HEK293 (cell line): ENCODE results near the gene HHAT.

ENCODE experiments used
- CTCF ChIA-PET: fragments of 350-600 bp; formaldehyde crosslinking; extraction: SDS; loops from one replicate; lab custom pipeline; 2021; ENCODE audit warnings: antibody characterized with exemption; lab: Yijun Ruan, JAX
- POLR2A ChIA-PET: fragments of 300-600 bp; formaldehyde crosslinking; extraction: SDS; loops from one replicate; lab custom pipeline; 2020; ENCODE audit warnings: antibody characterized with exemption, inconsistent platforms; lab: Yijun Ruan, JAX
- H3K27ac ChIP-seq: fragments of 200-500 bp; sonication (Bioruptor generic); 2 replicates; pipeline ENCODE4 v1.5.1; 2014; ENCODE audit warnings: low read depth, low read length, control low read depth, inconsistent platforms; ENCODE audit errors: extremely low read depth
- H3K36me3 ChIP-seq, 2 experiments: fragments of 200-500 bp in 1 of 2; sonication (Bioruptor generic) in 1 of 2; 1 replicate in 1 of 2; 2 replicates in 1 of 2; pipeline ENCODE4 v1.5.1; 2014 to 2017; ENCODE audit warnings: inconsistent platforms in 2 of 2, low read length in 2 of 2; ENCODE audit not compliant: control insufficient read depth in 2 of 2, insufficient read depth in 1 of 2
- H3K4me1 ChIP-seq: fragments of 200-500 bp; sonication (Bioruptor generic); 2 replicates; pipeline ENCODE4 v1.5.1; 2014; ENCODE audit warnings: mild to moderate bottlenecking, low read length, inconsistent platforms; ENCODE audit not compliant: control insufficient read depth, insufficient read depth
- H3K4me3 ChIP-seq: 2 replicates; pipeline ENCODE4 v1.5.1; 2011; ENCODE audit warnings: low read depth, mild to moderate bottlenecking, control low read depth, low read length, moderate library complexity
- H3K9me3 ChIP-seq: fragments of 200-500 bp; sonication (Bioruptor generic); 2 replicates; pipeline ENCODE4 v1.5.1; 2014; ENCODE audit warnings: low read depth, low read length, inconsistent platforms; ENCODE audit not compliant: control insufficient read depth, insufficient read depth
- CTCF ChIP-seq: fragments of 450-650 bp; formaldehyde crosslinking; IDR thresholded peaks from 2 replicates; pipeline ENCODE4 v1.5.1; 2016; ENCODE audit warnings: missing biosample characterization, missing genetic modification characterization
- ELK4 ChIP-seq: IDR thresholded peaks from 2 replicates; pipeline ENCODE4 v1.6.1; 2011; ENCODE audit warnings: mild to moderate bottlenecking, low read depth, low read length, borderline replicate concordance
- HOXA7 ChIP-seq: sonication (generic); formaldehyde crosslinking; IDR thresholded peaks from 2 replicates; pipeline ENCODE4 v1.8.1; 2022; ENCODE audit warnings: missing genetic modification reagents, borderline replicate concordance
- HOXC10 ChIP-seq: sonication (generic); formaldehyde crosslinking; IDR thresholded peaks from 2 replicates; pipeline ENCODE4 v1.8.1; 2023; ENCODE audit warnings: mild to moderate bottlenecking, missing genetic modification reagents
- KLF16 ChIP-seq: fragments of 450-650 bp; formaldehyde crosslinking; IDR thresholded peaks from 2 replicates; pipeline ENCODE4 v1.5.1; 2017; ENCODE audit warnings: missing biosample characterization, missing genetic modification characterization
- OSR2 ChIP-seq: fragments of 450-650 bp; formaldehyde crosslinking; IDR thresholded peaks from 2 replicates; pipeline ENCODE4 v1.5.1; 2016; ENCODE audit warnings: missing biosample characterization, missing genetic modification characterization
- OVOL3 ChIP-seq: fragments of 450-650 bp; formaldehyde crosslinking; IDR thresholded peaks from 2 replicates; pipeline ENCODE4 v1.5.1; 2016; ENCODE audit warnings: missing biosample characterization, missing genetic modification characterization
- RBAK ChIP-seq: fragments of 450-650 bp; formaldehyde crosslinking; IDR thresholded peaks from 2 replicates; pipeline ENCODE4 v1.5.1; 2016; ENCODE audit warnings: missing biosample characterization, missing genetic modification characterization
- REPIN1 ChIP-seq: fragments of 450-650 bp; formaldehyde crosslinking; IDR thresholded peaks from 2 replicates; pipeline ENCODE4 v1.5.1; 2017; ENCODE audit warnings: missing biosample characterization, missing genetic modification characterization, low read depth
- ZBTB8A ChIP-seq: fragments of 450-650 bp; formaldehyde crosslinking; IDR thresholded peaks from 2 replicates; pipeline ENCODE4 v1.5.1; 2016; ENCODE audit warnings: missing biosample characterization, missing genetic modification characterization
- ZEB2 ChIP-seq: fragments of 450-650 bp; formaldehyde crosslinking; IDR thresholded peaks from 2 replicates; pipeline ENCODE4 v1.5.1; 2016; ENCODE audit warnings: missing biosample characterization, missing genetic modification characterization
- ZFP69B ChIP-seq: fragments of 450-650 bp; formaldehyde crosslinking; IDR thresholded peaks from 2 replicates; pipeline ENCODE4 v1.5.1; 2016; ENCODE audit warnings: missing biosample characterization, missing genetic modification characterization
- ZIC2 ChIP-seq: fragments of 450-650 bp; formaldehyde crosslinking; IDR thresholded peaks from 2 replicates; pipeline ENCODE4 v1.5.1; 2016; ENCODE audit warnings: missing biosample characterization, missing genetic modification characterization
- ZNF132 ChIP-seq: fragments of 450-650 bp; formaldehyde crosslinking; IDR thresholded peaks from 2 replicates; pipeline ENCODE4 v1.5.1; 2017; ENCODE audit warnings: missing biosample characterization, missing genetic modification characterization, borderline replicate concordance
- ZNF157 ChIP-seq: fragments of 450-650 bp; formaldehyde crosslinking; IDR thresholded peaks from 2 replicates; pipeline ENCODE4 v1.5.1; 2016; ENCODE audit warnings: missing biosample characterization, missing genetic modification characterization
- ZNF211 ChIP-seq: fragments of 450-650 bp; formaldehyde crosslinking; IDR thresholded peaks from 2 replicates; pipeline ENCODE4 v1.5.1; 2016; ENCODE audit warnings: low read depth, missing biosample characterization, missing genetic modification characterization
- ZNF221 ChIP-seq: fragments of 450-650 bp; formaldehyde crosslinking; IDR thresholded peaks from 2 replicates; pipeline ENCODE4 v1.5.1; 2017; ENCODE audit warnings: missing biosample characterization, missing genetic modification characterization, borderline replicate concordance
- ZNF239 ChIP-seq: fragments of 450-650 bp; formaldehyde crosslinking; IDR thresholded peaks from 2 replicates; pipeline ENCODE4 v1.5.1; 2016; ENCODE audit warnings: missing biosample characterization, missing genetic modification characterization
- ZNF24 ChIP-seq: fragments of 450-650 bp; formaldehyde crosslinking; IDR thresholded peaks from 2 replicates; pipeline ENCODE4 v1.5.1; 2016; ENCODE audit warnings: missing biosample characterization, missing genetic modification characterization
- ZNF266 ChIP-seq: fragments of 450-650 bp; formaldehyde crosslinking; IDR thresholded peaks from 2 replicates; pipeline ENCODE4 v1.5.1; 2016; ENCODE audit warnings: missing biosample characterization, missing genetic modification characterization, low read depth
- ZNF280C ChIP-seq: fragments of 450-650 bp; formaldehyde crosslinking; IDR thresholded peaks from 2 replicates; pipeline ENCODE4 v1.5.1; 2016; ENCODE audit warnings: missing biosample characterization, missing genetic modification characterization
- ZNF391 ChIP-seq: fragments of 450-650 bp; formaldehyde crosslinking; IDR thresholded peaks from 2 replicates; pipeline ENCODE4 v1.5.1; 2016; ENCODE audit warnings: low read depth, missing biosample characterization, missing genetic modification characterization, borderline replicate concordance
- ZNF571 ChIP-seq: fragments of 450-650 bp; formaldehyde crosslinking; IDR thresholded peaks from 2 replicates; pipeline ENCODE4 v1.5.0; 2017; ENCODE audit warnings: missing biosample characterization, missing genetic modification characterization
- ZNF585B ChIP-seq: fragments of 450-650 bp; formaldehyde crosslinking; IDR thresholded peaks from 2 replicates; pipeline ENCODE4 v1.5.1; 2016; ENCODE audit warnings: missing biosample characterization, missing genetic modification characterization
- ZNF623 ChIP-seq: fragments of 450-650 bp; formaldehyde crosslinking; IDR thresholded peaks from 2 replicates; pipeline ENCODE4 v1.5.1; 2016; ENCODE audit warnings: missing biosample characterization, missing genetic modification characterization
- ZNF785 ChIP-seq: fragments of 450-650 bp; formaldehyde crosslinking; IDR thresholded peaks from 2 replicates; pipeline ENCODE4 v1.5.1; 2016; ENCODE audit warnings: missing biosample characterization, missing genetic modification characterization
- ZSCAN4 ChIP-seq: fragments of 450-650 bp; formaldehyde crosslinking; IDR thresholded peaks from 2 replicates; pipeline ENCODE4 v1.5.1; 2017; ENCODE audit warnings: missing biosample characterization, missing genetic modification characterization
- ZSCAN5A ChIP-seq: fragments of 450-650 bp; formaldehyde crosslinking; IDR thresholded peaks from 2 replicates; pipeline ENCODE4 v1.5.1; 2016; ENCODE audit warnings: missing biosample characterization, missing genetic modification characterization

The HHAT gene

GRCh38 chr1:210516697-210517459, 188.2 kb downstream of the HHAT start:
- CTCF ChIA-PET, result interaction anchor here (0.6 to 0.7 kb wide), 3 partner anchors 48 to 1839 kb away, joined by 3 to 6 read pairs (median 3); no protein-coding TSS in a partner anchor
- no peak overlapping the region for H3K27ac ChIP-seq
- no peak overlapping the region for H3K4me3 ChIP-seq
- H3K36me3 ChIP-seq, result no peaks in the 10 kb centered on the region
- TF ChIP-seq ZNF132 (tag by site-specific recombination), result no peak
- no peak for TF ChIP-seq ZSCAN4 (tag by site-specific recombination)
- no peak for TF ChIP-seq ZNF391 (tag by site-specific recombination)
- no peak for TF ChIP-seq ZNF266 (tag by site-specific recombination)
- TF ChIP-seq ZFP69B (tag by site-specific recombination), result no peak
- TF ChIP-seq ZNF24 (tag by site-specific recombination), result no peak
- no peak for TF ChIP-seq CTCF
- TF ChIP-seq OVOL3, result no peak
- TF ChIP-seq ZIC2 (tag by site-specific recombination), result no peak
- TF ChIP-seq ZNF239 (tag by site-specific recombination), result no peak
- TF ChIP-seq ZNF585B (tag by site-specific recombination), result no peak
- TF ChIP-seq ZBTB8A (tag by site-specific recombination), result no peak
- no peak for TF ChIP-seq ZNF280C (tag by site-specific recombination)
- no peak for TF ChIP-seq ZNF623 (tag by site-specific recombination)
- no peak for TF ChIP-seq ZSCAN5A
- no peak for TF ChIP-seq KLF16
- no peak for TF ChIP-seq ZNF571 (tag by site-specific recombination)
- TF ChIP-seq RBAK (tag by site-specific recombination), result no peak
- TF ChIP-seq, all 188 proteins: peak for 0
- POLR2A ChIA-PET, result no interaction called here
- no peaks in the 10 kb centered on the region for H3K4me1 ChIP-seq
- no peaks in the 10 kb centered on the region for H3K9me3 ChIP-seq

- Histone ChIP-seq H3K4me3 (no peak overlapping the region), H3K36me3 (no peaks in the 10 kb centered on the region), H3K27ac (no peak overlapping the region), H3K9me3 (no peaks in the 10 kb centered on the region), H3K4me1 (peaks cover 9% of the 10 kb centered on the region)
- POLR2A ChIA-PET, result no interaction called here
- CTCF ChIA-PET, result no interaction called here
- TF ChIP-seq ZSCAN5A (no peak), ELK4 (no peak), HOXC10 (CRISPR knock-in tag) (no peak), ZEB2 (no peak), HOXA7 (CRISPR knock-in tag) (no peak), ZNF785 (tag by site-specific recombination) (no peak), ZNF157 (no peak), REPIN1 (no peak), ZNF221 (no peak), ZNF211 (tag by site-specific recombination) (no peak), OSR2 (peak; percentile 76)
Measured at GRCh38 chr1:210523830-210524229, 195.1 kb downstream of the HHAT start.
